Activated naive CD4-positive, alpha-beta T cell treated with anti-CD3 and anti-CD28 coated beads for 36 hours (primary cell): ENCODE measurements around the gene ERH. TPM values are rescaled to one million over a fixed set of nuclear protein-coding genes. Genes with fewer than 3 reads are reported as not detected.
"Not testable (repeated sequence)": the region's sequence is repeated elsewhere in the genome, so short reads cannot be mapped to it uniquely, and the experiment has no call there.

Experiments
- CTCF ChIA-PET: fragments of 350-600 bp; sonication (Branson Sonifier 250); formaldehyde crosslinking; loops from one replicate; lab custom pipeline; 2021; ENCODE audit warnings: antibody characterized with exemption; lab: Charles Lee
- DNase-seq: peaks from one replicate; pipeline ENCODE4 v3.0.0-alpha.2; 2020
- H3K27ac Mint-ChIP-seq: one replicate; pipeline ENCODE4 v1.8.0; 2021; ENCODE audit warnings: mild to moderate bottlenecking, mixed read lengths
- H3K27me3 Mint-ChIP-seq: one replicate; pipeline ENCODE4 v1.8.0; 2021; ENCODE audit warnings: low read depth, mixed read lengths
- H3K36me3 Mint-ChIP-seq: one replicate; pipeline ENCODE4 v1.8.0; 2021; ENCODE audit warnings: low read depth, mixed read lengths
- H3K4me1 Mint-ChIP-seq: one replicate; pipeline ENCODE4 v1.8.0; 2021; ENCODE audit warnings: low read depth, mixed read lengths
- H3K4me3 Mint-ChIP-seq: one replicate; pipeline ENCODE4 v1.8.0; 2021; ENCODE audit warnings: mild to moderate bottlenecking, moderate library complexity, mixed read lengths
- H3K9me3 Mint-ChIP-seq: one replicate; pipeline ENCODE4 v1.8.0; 2021; ENCODE audit warnings: mixed read lengths
- intact Hi-C: fragments of 100-400 bp; cut with micrococcal nuclease; formaldehyde crosslinking; loops from one replicate; pipeline ENCODE4 v1.15.1; 2023
- total RNA-seq, 2 experiments: library from RNA; stranded (reverse); gene quantifications; one replicate each; pipeline ENCODE4 v1.2.3, GENCODE V29; 2021

Gene ERH
- total RNA-seq, 2 experiments from 2014 or later = 338 to 348 TPM

- intact Hi-C loops = not testable (repeated sequence)
Measured at GRCh38 chr14:69416087-69416486, 18.0 kb upstream of the ERH start.

GRCh38 chr14:69413483-69413882, 15.4 kb upstream of the ERH start:
- intact Hi-C loops = no loop called here
- no peak for DNase-seq
- Mint-ChIP-seq H3K27ac (no peak overlapping the region), H3K36me3 (peaks cover 12% of the 10 kb centered on the region), H3K4me1 (peaks cover 17% of the 10 kb centered on the region), H3K4me3 (no peak overlapping the region), H3K9me3 (peaks cover 14% of the 10 kb centered on the region), H3K27me3 (no peaks in the 10 kb centered on the region)
- CTCF ChIA-PET = interaction anchor here (0.6 kb wide), 1 partner anchor 171 kb away, joined by 3 read pairs; no protein-coding TSS in a partner anchor

More at GRCh38 chr14:69416087-69416486, 18.0 kb upstream of the ERH start:
- H3K4me3 Mint-ChIP-seq, H3K27ac Mint-ChIP-seq, CTCF ChIA-PET, DNase-seq, H3K27me3 Mint-ChIP-seq: not testable (repeated sequence)
- Mint-ChIP-seq H3K4me1 (peaks cover 36% of the 10 kb centered on the region), H3K9me3 (peaks cover 14% of the 10 kb centered on the region), H3K36me3 (peaks cover 14% of the 10 kb centered on the region)

- peaks cover 23% of the 10 kb centered on the region for H3K4me1 Mint-ChIP-seq
- H3K36me3 Mint-ChIP-seq = peaks cover 7% of the 10 kb centered on the region
- no peak overlapping the region for H3K27ac Mint-ChIP-seq
- no peak for DNase-seq
- intact Hi-C loops = no loop called here
- CTCF ChIA-PET = no interaction called here
- H3K4me3 Mint-ChIP-seq = no peak overlapping the region
- no peaks in the 10 kb centered on the region for H3K9me3 Mint-ChIP-seq
- H3K27me3 Mint-ChIP-seq = no peaks in the 10 kb centered on the region
Measured at GRCh38 chr14:69408331-69408960, 10.3 kb upstream of the ERH start.

GRCh38 chr14:69405762-69406161, 7.7 kb upstream of the ERH start:
- CTCF ChIA-PET = interaction anchor here (1.3 kb wide), 1 partner anchor 54 kb away, joined by 4 read pairs; no protein-coding TSS in a partner anchor
- H3K4me3 Mint-ChIP-seq = no peak overlapping the region
- peaks cover 31% of the 10 kb centered on the region for H3K4me1 Mint-ChIP-seq
- H3K36me3 Mint-ChIP-seq = peaks cover 7% of the 10 kb centered on the region
- no peak overlapping the region for H3K27ac Mint-ChIP-seq
- no peak for DNase-seq
- H3K27me3 Mint-ChIP-seq = no peaks in the 10 kb centered on the region
- no peaks in the 10 kb centered on the region for H3K9me3 Mint-ChIP-seq
- intact Hi-C loops = no loop called here

DNA sequence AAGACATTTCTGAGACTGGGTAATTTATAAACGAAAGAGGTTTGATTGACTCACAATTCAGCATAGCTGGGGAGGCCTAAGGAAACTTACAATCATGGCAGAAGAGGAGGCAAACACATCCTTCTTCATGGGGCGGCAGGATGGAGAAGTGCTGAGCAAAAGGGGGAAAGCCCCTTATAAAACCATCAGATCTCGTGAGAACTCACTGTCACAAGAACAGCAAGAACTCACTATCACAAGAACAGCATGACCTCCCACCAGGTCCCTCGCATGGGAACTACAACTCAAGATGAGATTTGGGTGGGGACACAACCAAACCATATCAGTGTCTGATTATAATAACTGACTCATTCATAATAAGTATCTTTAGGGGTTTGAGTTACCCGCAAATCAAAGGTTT, 6.8 kb upstream of the ERH start:
- Mint-ChIP-seq H3K4me3 (no peak overlapping the region), H3K9me3 (no peaks in the 10 kb centered on the region), H3K27ac (no peak overlapping the region), H3K4me1 (peaks cover 40% of the 10 kb centered on the region), H3K27me3 (no peaks in the 10 kb centered on the region), H3K36me3 (peaks cover 11% of the 10 kb centered on the region)
- CTCF ChIA-PET = interaction anchor here (1.3 kb wide), 1 partner anchor 54 kb away, joined by 4 read pairs; no protein-coding TSS in a partner anchor
- no peak for DNase-seq
- intact Hi-C loops = no loop called here

- DNase-seq = no peak
- no peaks in the 10 kb centered on the region for H3K27me3 Mint-ChIP-seq
- no peak overlapping the region for H3K27ac Mint-ChIP-seq
- H3K4me3 Mint-ChIP-seq = no peak overlapping the region
- no peaks in the 10 kb centered on the region for H3K9me3 Mint-ChIP-seq
- H3K36me3 Mint-ChIP-seq = peaks cover 11% of the 10 kb centered on the region
- intact Hi-C loops = no loop called here
- H3K4me1 Mint-ChIP-seq = peaks cover 44% of the 10 kb centered on the region
- CTCF ChIA-PET = no interaction called here
Measured at GRCh38 chr14:69404478-69404877, 6.4 kb upstream of the ERH start.

DNA sequence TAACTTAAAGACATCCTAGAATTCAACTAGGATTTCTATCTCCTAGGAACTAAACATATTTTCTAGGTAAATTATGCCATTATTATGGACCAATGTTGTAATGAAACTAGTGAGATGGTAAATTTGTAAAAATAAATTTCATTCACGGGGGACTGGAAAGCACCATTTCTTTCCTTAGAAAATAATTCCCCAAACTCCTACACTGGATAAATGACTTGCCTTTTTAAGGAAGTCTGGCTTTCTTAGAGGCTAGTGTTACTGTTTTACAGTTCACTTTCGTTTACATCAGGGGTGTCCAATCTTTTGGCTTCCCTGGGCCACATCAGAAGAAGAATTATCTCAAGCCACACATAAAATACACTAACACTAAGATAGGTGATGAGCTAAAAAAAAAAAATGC, 3.7 kb upstream of the ERH start:
- Mint-ChIP-seq H3K4me3 (no peak overlapping the region), H3K27ac (no peak overlapping the region), H3K9me3 (no peaks in the 10 kb centered on the region), H3K4me1 (peaks cover 45% of the 10 kb centered on the region), H3K36me3 (peaks cover 15% of the 10 kb centered on the region), H3K27me3 (no peaks in the 10 kb centered on the region)
- intact Hi-C loops = no loop called here
- CTCF ChIA-PET = interaction anchor here (0.6 to 0.7 kb wide), 2 partner anchors 51 to 74 kb away, joined by 3 read pairs; no protein-coding TSS in a partner anchor
- DNase-seq = no peak

GRCh38 chr14:69400154-69400553, 2.1 kb upstream of the ERH start:
- Mint-ChIP-seq H3K9me3 (no peaks in the 10 kb centered on the region), H3K4me3 (peak overlapping the region; percentile 89)

GRCh38 chr14:69399750-69400149, 1.7 kb upstream of the ERH start:
- H3K9me3 Mint-ChIP-seq = no peaks in the 10 kb centered on the region
- no peak for DNase-seq
- peaks cover 57% of the 10 kb centered on the region for H3K4me1 Mint-ChIP-seq
- H3K27me3 Mint-ChIP-seq = no peaks in the 10 kb centered on the region
- H3K27ac Mint-ChIP-seq = no peak overlapping the region
- peaks cover 29% of the 10 kb centered on the region for H3K36me3 Mint-ChIP-seq
- CTCF ChIA-PET = interaction anchor here (0.7 to 1.3 kb wide), 3 partner anchors 158 to 279 kb away, joined by 3 to 6 read pairs (median 3); no protein-coding TSS in a partner anchor
- intact Hi-C loops = loop anchor here (2.0 to 10.0 kb wide), 4 partner anchors 43 to 422 kb away; partner anchors contain the start of genes ACTN1 and GALNT16
- peak overlapping the region; percentile 89 for H3K4me3 Mint-ChIP-seq

More at GRCh38 chr14:69400154-69400553, 2.1 kb upstream of the ERH start:
- no peak for DNase-seq
- H3K27ac Mint-ChIP-seq = no peak overlapping the region
- CTCF ChIA-PET = interaction anchor here (0.7 to 1.3 kb wide), 3 partner anchors 158 to 271 kb away, joined by 3 to 6 read pairs (median 3); no protein-coding TSS in a partner anchor
- no peaks in the 10 kb centered on the region for H3K27me3 Mint-ChIP-seq
- H3K4me1 Mint-ChIP-seq = peaks cover 55% of the 10 kb centered on the region
- peaks cover 27% of the 10 kb centered on the region for H3K36me3 Mint-ChIP-seq
- intact Hi-C loops = no loop called here

DNA sequence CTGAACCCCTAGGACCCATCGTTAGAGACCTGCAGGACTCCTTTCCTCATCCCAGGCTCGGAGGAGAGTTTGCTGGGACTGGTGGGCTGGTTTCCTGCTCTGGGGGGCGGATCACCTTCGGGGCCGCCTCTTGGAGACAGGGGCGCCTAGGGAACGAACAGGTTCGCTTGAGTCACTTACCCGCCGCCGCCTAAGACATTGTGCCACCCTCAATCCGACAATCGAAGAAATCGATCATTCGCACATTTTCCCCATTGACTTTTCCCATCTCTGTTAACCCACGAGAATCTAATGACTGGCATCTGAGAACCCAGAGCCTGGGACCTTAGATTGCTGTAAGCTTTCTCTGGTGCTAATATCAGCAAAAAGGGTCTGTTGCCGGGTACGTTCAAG, 715 bp upstream of the ERH start:
- no peaks in the 10 kb centered on the region for H3K27me3 Mint-ChIP-seq
- peak overlapping the region; percentile 100 for H3K27ac Mint-ChIP-seq
- H3K4me1 Mint-ChIP-seq = peaks cover 60% of the 10 kb centered on the region
- peaks cover 35% of the 10 kb centered on the region for H3K36me3 Mint-ChIP-seq
- H3K9me3 Mint-ChIP-seq = no peaks in the 10 kb centered on the region
- CTCF ChIA-PET = interaction anchor here (0.7 to 3.7 kb wide), 3 partner anchors 61 to 1010 kb away, joined by 3 to 19 read pairs (median 4); no protein-coding TSS in a partner anchor
- no peak for DNase-seq
- peak overlapping the region; percentile 89 for H3K4me3 Mint-ChIP-seq
- intact Hi-C loops = loop anchor here (1.0 to 10.0 kb wide), 9 partner anchors 41 to 422 kb away; partner anchors contain the start of genes ACTN1, DCAF5, EXD2 and GALNT16

DNA sequence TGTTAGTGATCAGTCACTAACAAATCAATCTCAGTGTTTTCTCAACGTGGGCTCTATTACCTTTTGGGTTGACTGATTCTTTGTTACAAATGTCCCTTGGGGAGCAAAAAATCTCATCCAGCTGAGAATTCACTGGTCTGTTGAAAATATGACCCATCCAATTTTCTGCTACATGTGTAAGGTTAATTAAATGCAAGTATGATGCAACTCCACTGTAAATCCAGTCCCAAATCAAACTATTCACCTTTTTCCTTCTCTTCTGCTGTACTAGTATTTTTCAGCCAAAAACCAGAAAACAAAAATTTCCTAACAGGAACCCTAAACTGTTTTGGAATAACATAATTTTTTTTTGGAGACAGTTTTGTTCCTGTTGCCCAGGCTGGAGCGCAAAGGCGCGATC, 2.2 kb downstream of the ERH start:
- CTCF ChIA-PET = interaction anchor here (3.7 kb wide), 1 partner anchor 64 kb away, joined by 19 read pairs; no protein-coding TSS in a partner anchor
- Mint-ChIP-seq H3K27ac (no peak overlapping the region), H3K4me1 (peaks cover 76% of the 10 kb centered on the region), H3K27me3 (no peaks in the 10 kb centered on the region), H3K9me3 (no peaks in the 10 kb centered on the region), H3K4me3 (peak overlapping the region; percentile 19), H3K36me3 (peaks cover 60% of the 10 kb centered on the region)
- DNase-seq = no peak
- intact Hi-C loops = loop anchor here (5.0 to 10.0 kb wide), 2 partner anchors 279 to 419 kb away; partner anchors contain the start of gene ACTN1

DNA sequence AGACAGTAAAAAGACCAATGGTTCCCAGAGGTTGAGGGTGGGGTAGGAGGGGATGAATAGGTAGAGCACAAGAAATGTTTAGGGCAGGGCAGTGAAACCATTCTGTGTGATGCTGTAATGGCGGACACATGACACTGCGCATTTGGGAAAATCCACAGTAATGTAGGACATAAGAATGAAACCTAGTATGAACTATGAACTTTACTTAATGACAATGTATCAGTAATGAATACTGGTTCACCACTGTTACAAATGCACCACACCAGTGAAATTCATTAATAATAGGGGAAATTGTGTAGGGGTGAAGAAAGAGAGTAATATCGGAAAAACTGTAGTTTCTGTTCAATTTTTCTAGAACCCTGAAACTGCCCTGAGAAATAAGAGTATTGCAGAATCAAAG, 5.6 kb downstream of the ERH start:
- H3K27ac Mint-ChIP-seq = peak overlapping the region; percentile 24

More for the DNA sequence above, 5.6 kb downstream of the ERH start:
- no peaks in the 10 kb centered on the region for H3K27me3 Mint-ChIP-seq
- H3K36me3 Mint-ChIP-seq = peaks cover 73% of the 10 kb centered on the region
- no peaks in the 10 kb centered on the region for H3K9me3 Mint-ChIP-seq
- CTCF ChIA-PET = no interaction called here
- H3K4me3 Mint-ChIP-seq = no peak overlapping the region
- DNase-seq = no peak
- H3K4me1 Mint-ChIP-seq = peaks cover 80% of the 10 kb centered on the region
- intact Hi-C loops = loop anchor here (10.0 kb wide), 1 partner anchor 282 kb away; no protein-coding TSS in a partner anchor
